ENCODE data around the gene MYD88. TPM values are rescaled to one million over a fixed set of nuclear protein-coding genes. Genes with fewer than 3 reads are reported as not detected.

MYD88 gene
- total and polyA plus RNA-seq, 12 donors: 4.2 to 22.3 (median 7.1) TPM

DNA sequence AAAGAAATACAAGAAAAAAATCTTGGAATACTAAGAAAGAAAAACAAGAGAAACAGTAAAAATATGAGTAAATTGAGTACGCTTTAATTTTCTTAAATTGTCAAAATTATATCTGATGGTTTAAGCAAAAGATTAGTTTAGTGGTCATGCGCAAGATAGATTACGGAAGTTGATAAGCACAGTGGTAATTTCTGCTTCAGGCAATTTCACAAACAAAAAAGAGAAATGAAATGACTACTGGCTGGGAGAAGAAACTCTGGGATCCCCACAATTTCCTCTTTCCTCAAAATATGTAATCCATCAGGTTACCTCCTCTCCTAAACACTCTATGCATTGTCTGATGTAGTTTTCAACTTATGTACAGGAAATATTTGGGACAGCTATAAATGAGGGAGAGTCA, 9.0 kb downstream of the MYD88 start:
- Histone ChIP-seq H3K4me3 (no peak overlapping the region), H3K9me3 (peaks cover 0 to 20% (median 8%) of the 10 kb centered on the region in 11 donors), H3K27me3 (no peaks in the 10 kb centered on the region), H3K36me3 (peaks cover 0 to 5% (median 0%) of the 10 kb centered on the region in 9 donors), H3K27ac (peak overlapping the region in 1 of 10 donors; percentile 75), H3K4me1 (peaks cover 0 to 58% (median 0%) of the 10 kb centered on the region in 9 donors)
- DNase-seq (no peak), ATAC-seq (peak in 1 of 8 donors; percentile 42)
- intact Hi-C loops (cut with DNase I): no loop called here
- TF ChIP-seq, protein P1, sequence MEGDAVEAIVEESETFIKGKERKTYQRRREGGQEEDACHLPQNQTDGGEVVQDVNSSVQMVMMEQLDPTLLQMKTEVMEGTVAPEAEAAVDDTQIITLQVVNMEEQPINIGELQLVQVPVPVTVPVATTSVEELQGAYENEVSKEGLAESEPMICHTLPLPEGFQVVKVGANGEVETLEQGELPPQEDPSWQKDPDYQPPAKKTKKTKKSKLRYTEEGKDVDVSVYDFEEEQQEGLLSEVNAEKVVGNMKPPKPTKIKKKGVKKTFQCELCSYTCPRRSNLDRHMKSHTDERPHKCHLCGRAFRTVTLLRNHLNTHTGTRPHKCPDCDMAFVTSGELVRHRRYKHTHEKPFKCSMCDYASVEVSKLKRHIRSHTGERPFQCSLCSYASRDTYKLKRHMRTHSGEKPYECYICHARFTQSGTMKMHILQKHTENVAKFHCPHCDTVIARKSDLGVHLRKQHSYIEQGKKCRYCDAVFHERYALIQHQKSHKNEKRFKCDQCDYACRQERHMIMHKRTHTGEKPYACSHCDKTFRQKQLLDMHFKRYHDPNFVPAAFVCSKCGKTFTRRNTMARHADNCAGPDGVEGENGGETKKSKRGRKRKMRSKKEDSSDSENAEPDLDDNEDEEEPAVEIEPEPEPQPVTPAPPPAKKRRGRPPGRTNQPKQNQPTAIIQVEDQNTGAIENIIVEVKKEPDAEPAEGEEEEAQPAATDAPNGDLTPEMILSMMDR (IDR thresholded peaks at IDR 0.05): no peak
- 90 to 92% methylated on average over 3 of the region's 3 CpGs for WGBS, 2 donors

DNA sequence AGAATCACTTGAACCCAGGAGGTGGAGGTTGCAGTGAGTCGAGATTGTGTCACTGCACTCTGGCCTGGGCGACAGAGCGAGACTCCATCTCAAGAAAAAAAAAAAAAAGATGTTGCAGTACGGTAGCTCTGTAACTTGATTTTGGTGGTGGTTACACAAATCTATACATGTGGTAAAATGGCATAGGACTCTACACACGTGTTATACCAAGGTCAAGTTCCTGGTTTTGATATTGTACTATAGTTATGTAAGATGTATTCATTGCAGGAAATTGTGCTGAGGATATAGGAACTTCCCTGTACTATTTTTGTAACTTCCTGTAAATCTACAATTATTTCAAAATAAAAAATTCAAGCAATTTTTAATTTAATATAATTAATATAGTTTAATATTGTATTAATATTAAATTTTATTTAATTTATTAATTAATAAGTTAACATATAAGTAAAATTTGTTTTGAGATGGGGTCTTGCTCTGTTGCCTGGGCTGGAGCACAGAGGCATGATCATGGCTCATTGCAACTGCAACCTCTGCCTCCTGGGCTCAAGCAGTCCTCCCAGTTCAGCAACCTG, 9.9 kb downstream of the MYD88 start:
- Histone ChIP-seq H3K36me3 (no peaks in the 10 kb centered on the region), H3K27me3 (no peaks in the 10 kb centered on the region), H3K9me3 (peaks cover 0 to 20% (median 8%) of the 10 kb centered on the region in 11 donors), H3K4me1 (peaks cover 0 to 66% (median 0%) of the 10 kb centered on the region in 9 donors), H3K4me3 (no peak overlapping the region), H3K27ac (peak overlapping the region in 1 of 10 donors; percentile 75)
- 74 to 76% methylated on average over 5 of the region's 5 CpGs for WGBS, 2 donors
- TF ChIP-seq, protein P1 (IDR thresholded peaks at IDR 0.05): no peak
- intact Hi-C loops (cut with DNase I): no loop called here
- peak in 2 of 8 donors; percentile 63 to 74 for ATAC-seq
- no peak for DNase-seq

DNA sequence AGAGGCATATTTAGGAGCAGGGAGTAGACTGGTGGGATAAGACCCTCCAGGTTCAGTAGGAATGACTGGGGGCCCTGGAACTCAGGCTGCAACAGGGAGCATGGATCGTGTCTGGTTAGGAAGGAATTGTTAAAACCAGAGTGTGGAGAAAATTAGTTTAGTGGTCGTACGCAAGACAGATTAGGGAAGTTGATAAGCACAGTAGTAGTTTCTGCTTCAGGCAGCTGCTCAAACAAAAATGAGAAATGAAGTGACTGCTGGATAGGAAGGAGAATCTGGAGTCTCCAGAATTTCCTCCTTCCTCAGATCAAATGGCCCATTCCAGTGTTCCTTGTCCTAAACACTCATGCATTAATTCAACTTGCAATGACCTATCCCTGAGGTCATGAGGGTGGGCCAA, 11.2 kb downstream of the MYD88 start:
- peaks cover 0 to 20% (median 8%) of the 10 kb centered on the region in 11 donors for H3K9me3 ChIP-seq
- intact Hi-C loops (cut with DNase I): no loop called here
- peak overlapping the region in 1 of 10 donors; percentile 76 for H3K27ac ChIP-seq
- no peak for ATAC-seq
- no peak overlapping the region for H3K4me3 ChIP-seq
- TF ChIP-seq, protein P1 (IDR thresholded peaks at IDR 0.05): no peak
- peaks cover 0 to 76% (median 0%) of the 10 kb centered on the region in 9 donors for H3K4me1 ChIP-seq
- no peaks in the 10 kb centered on the region for H3K36me3 ChIP-seq
- no peak for DNase-seq
- 50 to 60% methylated on average over 3 of the region's 3 CpGs for WGBS, 2 donors
- no peaks in the 10 kb centered on the region for H3K27me3 ChIP-seq

DNA sequence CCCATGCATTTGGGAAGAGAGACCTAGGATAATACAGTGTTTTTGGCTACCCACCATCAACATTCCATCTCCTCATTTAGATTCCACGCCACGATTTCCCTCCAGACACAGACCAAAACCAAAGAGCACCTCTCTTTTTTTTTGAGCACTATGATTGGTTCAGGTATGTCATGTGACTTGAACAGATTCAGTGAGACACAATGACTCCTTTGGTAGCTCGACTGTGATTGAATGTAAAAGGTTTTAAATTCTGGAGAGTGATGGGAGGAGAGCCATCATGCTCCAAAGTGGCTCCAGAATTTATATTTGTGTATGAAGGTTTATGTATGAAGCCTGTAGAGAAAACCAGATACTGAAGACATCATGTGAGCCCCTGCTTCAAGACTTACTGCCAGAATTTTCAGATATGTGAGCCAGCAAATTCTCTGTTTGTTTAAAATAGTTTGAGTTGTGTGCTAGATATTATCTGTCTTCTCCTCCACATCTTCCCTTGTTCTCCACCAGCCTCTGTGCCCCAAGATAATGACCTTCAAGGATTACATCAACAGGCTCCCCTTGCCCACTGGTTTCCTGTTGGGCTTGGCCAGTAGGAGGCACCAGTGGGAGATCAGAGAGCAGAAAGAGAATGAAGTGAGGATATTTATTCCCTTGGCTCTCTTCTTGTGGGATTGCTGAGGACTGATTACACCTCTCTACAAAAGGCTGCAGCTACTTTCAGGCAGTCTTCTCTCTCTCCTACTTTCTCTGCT, 12.5 kb downstream of the MYD88 start:
- H3K36me3 ChIP-seq: no peaks in the 10 kb centered on the region
- TF ChIP-seq, protein P1 (IDR thresholded peaks at IDR 0.05): no peak
- peak overlapping the region in 1 of 10 donors; percentile 78 for H3K27ac ChIP-seq
- no peak overlapping the region for H3K4me3 ChIP-seq
- WGBS, 2 donors: 81 to 91% methylated on average over 3 of the region's 3 CpGs
- DNase-seq: no peak
- intact Hi-C loops (cut with DNase I): no loop called here
- ATAC-seq: no peak
- H3K27me3 ChIP-seq: no peaks in the 10 kb centered on the region
- H3K9me3 ChIP-seq: peaks cover 0 to 17% (median 8%) of the 10 kb centered on the region in 11 donors
- H3K4me1 ChIP-seq: peaks cover 0 to 77% (median 0%) of the 10 kb centered on the region in 9 donors
